Measurements from ENCODE around the gene PCBP1.
A peak's percentile ranks its signal among the peaks of the same experiment; 100 is the strongest.
"Not testable (repeated sequence)": the region's sequence is repeated elsewhere in the genome, so short reads cannot be mapped to it uniquely, and the experiment has no call there.

PCBP1 gene

GRCh38 chr2:70121627-70122372, 34.5 kb downstream of the PCBP1 start:
- peaks cover 47% of the 10 kb centered on the region for H3K4me1 Mint-ChIP-seq (ENCODE audit: low read depth)
- no peak overlapping the region for H3K4me3 Mint-ChIP-seq
- no peaks in the 10 kb centered on the region for H3K9me3 Mint-ChIP-seq
- H3K27me3 Mint-ChIP-seq (ENCODE audit: low read depth) = no peaks in the 10 kb centered on the region
- H3K27ac Mint-ChIP-seq = peak overlapping the region; percentile 17
- H3K36me3 Mint-ChIP-seq (ENCODE audit: low read depth) = no peaks in the 10 kb centered on the region

GRCh38 chr2:70122470-70122869, 35.2 kb downstream of the PCBP1 start:
- Mint-ChIP-seq H3K36me3 (ENCODE audit: low read depth) (no peaks in the 10 kb centered on the region), H3K27me3 (ENCODE audit: low read depth) (no peaks in the 10 kb centered on the region), H3K4me3 (no peak overlapping the region), H3K27ac (peak overlapping the region; percentile 72), H3K9me3 (no peaks in the 10 kb centered on the region), H3K4me1 (ENCODE audit: low read depth) (peaks cover 50% of the 10 kb centered on the region)

- Mint-ChIP-seq H3K4me1 (ENCODE audit: low read depth) (peaks cover 57% of the 10 kb centered on the region), H3K4me3 (peak overlapping the region; percentile 91), H3K36me3 (ENCODE audit: low read depth) (no peaks in the 10 kb centered on the region), H3K9me3 (no peaks in the 10 kb centered on the region), H3K27ac (peak overlapping the region; percentile 99), H3K27me3 (ENCODE audit: low read depth) (no peaks in the 10 kb centered on the region)
These were observed 36.0 kb downstream of the PCBP1 start for GRCh38 chr2:70123051-70123828.

- Mint-ChIP-seq H3K9me3 (no peaks in the 10 kb centered on the region), H3K36me3 (ENCODE audit: low read depth) (no peaks in the 10 kb centered on the region), H3K27me3 (ENCODE audit: low read depth) (no peaks in the 10 kb centered on the region), H3K4me3 (peak overlapping the region; percentile 91), H3K4me1 (ENCODE audit: low read depth) (peaks cover 56% of the 10 kb centered on the region), H3K27ac (peak overlapping the region; percentile 99)
These were observed 36.5 kb downstream of the PCBP1 start for GRCh38 chr2:70123829-70124116.

GRCh38 chr2:70124983-70125480, 37.8 kb downstream of the PCBP1 start:
- peak overlapping the region; percentile 91 for H3K4me3 Mint-ChIP-seq
- H3K36me3 Mint-ChIP-seq (ENCODE audit: low read depth) = no peaks in the 10 kb centered on the region
- peaks cover 55% of the 10 kb centered on the region for H3K4me1 Mint-ChIP-seq (ENCODE audit: low read depth)
- no peaks in the 10 kb centered on the region for H3K27me3 Mint-ChIP-seq (ENCODE audit: low read depth)
- no peaks in the 10 kb centered on the region for H3K9me3 Mint-ChIP-seq
- peak overlapping the region; percentile 99 for H3K27ac Mint-ChIP-seq

GRCh38 chr2:70125498-70125898, 38.2 kb downstream of the PCBP1 start:
- no peaks in the 10 kb centered on the region for H3K9me3 Mint-ChIP-seq

GRCh38 chr2:70126413-70126812, 39.1 kb downstream of the PCBP1 start:
- Mint-ChIP-seq H3K36me3 (ENCODE audit: low read depth) (no peaks in the 10 kb centered on the region), H3K4me1 (ENCODE audit: low read depth) (peaks cover 53% of the 10 kb centered on the region), H3K27me3 (ENCODE audit: low read depth) (no peaks in the 10 kb centered on the region), H3K27ac (peak overlapping the region; percentile 99), H3K9me3 (no peaks in the 10 kb centered on the region), H3K4me3 (peak overlapping the region; percentile 91)

More at GRCh38 chr2:70125498-70125898, 38.2 kb downstream of the PCBP1 start:
- Mint-ChIP-seq H3K4me1 (ENCODE audit: low read depth) (peaks cover 55% of the 10 kb centered on the region), H3K27me3 (ENCODE audit: low read depth) (no peaks in the 10 kb centered on the region), H3K36me3 (ENCODE audit: low read depth) (no peaks in the 10 kb centered on the region), H3K27ac (peak overlapping the region; percentile 99), H3K4me3 (peak overlapping the region; percentile 91)

GRCh38 chr2:70128005-70128404, 40.7 kb downstream of the PCBP1 start:
- Mint-ChIP-seq H3K4me3 (no peak overlapping the region), H3K27me3 (ENCODE audit: low read depth) (no peaks in the 10 kb centered on the region), H3K4me1 (ENCODE audit: low read depth) (peaks cover 57% of the 10 kb centered on the region), H3K27ac (no peak overlapping the region), H3K36me3 (ENCODE audit: low read depth) (no peaks in the 10 kb centered on the region), H3K9me3 (no peaks in the 10 kb centered on the region)

GRCh38 chr2:70131344-70132143, 44.3 kb downstream of the PCBP1 start:
- Mint-ChIP-seq H3K4me3 (peak overlapping the region; percentile 78), H3K4me1 (ENCODE audit: low read depth) (peaks cover 59% of the 10 kb centered on the region), H3K27ac (peak overlapping the region; percentile 98)
- H3K9me3 Mint-ChIP-seq; H3K27me3 Mint-ChIP-seq (ENCODE audit: low read depth); H3K36me3 Mint-ChIP-seq (ENCODE audit: low read depth): not testable (repeated sequence)

GRCh38 chr2:70132244-70133126, 45.2 kb downstream of the PCBP1 start:
- Mint-ChIP-seq H3K4me3 (peak overlapping the region; percentile 84), H3K36me3 (ENCODE audit: low read depth) (peaks cover 3% of the 10 kb centered on the region), H3K4me1 (ENCODE audit: low read depth) (peaks cover 58% of the 10 kb centered on the region), H3K9me3 (peaks cover 1% of the 10 kb centered on the region), H3K27ac (peak overlapping the region; percentile 98), H3K27me3 (ENCODE audit: low read depth) (no peaks in the 10 kb centered on the region)

GRCh38 chr2:70133127-70133452, 45.8 kb downstream of the PCBP1 start:
- H3K36me3 Mint-ChIP-seq (ENCODE audit: low read depth) = peaks cover 5% of the 10 kb centered on the region
- H3K27ac Mint-ChIP-seq = peak overlapping the region; percentile 98
- peaks cover 3% of the 10 kb centered on the region for H3K9me3 Mint-ChIP-seq
- H3K4me3 Mint-ChIP-seq = peak overlapping the region; percentile 84
- peaks cover 58% of the 10 kb centered on the region for H3K4me1 Mint-ChIP-seq (ENCODE audit: low read depth)
- no peaks in the 10 kb centered on the region for H3K27me3 Mint-ChIP-seq (ENCODE audit: low read depth)

GRCh38 chr2:70133491-70134322, 46.4 kb downstream of the PCBP1 start:
- Mint-ChIP-seq H3K27ac (peak overlapping the region; percentile 98), H3K27me3 (ENCODE audit: low read depth) (no peaks in the 10 kb centered on the region), H3K4me3 (peak overlapping the region; percentile 84), H3K9me3 (peaks cover 3% of the 10 kb centered on the region), H3K4me1 (ENCODE audit: low read depth) (peaks cover 58% of the 10 kb centered on the region), H3K36me3 (ENCODE audit: low read depth) (peaks cover 5% of the 10 kb centered on the region)

GRCh38 chr2:70134323-70134983, 47.2 kb downstream of the PCBP1 start:
- Mint-ChIP-seq H3K4me3 (peak overlapping the region; percentile 12), H3K27ac (peak overlapping the region; percentile 98), H3K4me1 (ENCODE audit: low read depth) (peaks cover 59% of the 10 kb centered on the region)
- not testable (repeated sequence) for H3K27me3 Mint-ChIP-seq (ENCODE audit: low read depth); H3K9me3 Mint-ChIP-seq; H3K36me3 Mint-ChIP-seq (ENCODE audit: low read depth)

Measured in T-helper 1 cell treated with Interleukin-12 subunit alpha and Interleukin-12 subunit beta and Interleukin-4 antibody, amounts not matched to agents 30 μg/mL and 1 μg/mL, for 36 hours (primary cell).